Lower leg skin (tissue), 3 donors: ENCODE results near the gene POLR2L.

Source experiments
- CTCF ChIP-seq, 3 donors: fragments of 450-650 bp; IDR thresholded peaks; one replicate each; pipeline ENCODE4 v1.5.1; 2016; ENCODE audit warnings: antibody characterized with exemption in 3 of 3, mild to moderate bottlenecking in 3 of 3, moderate library complexity in 2 of 3
- POLR2A ChIP-seq, 2 donors: fragments of 450-650 bp; IDR thresholded peaks; one replicate each; pipeline ENCODE4 v1.6.1; 2016 to 2017; ENCODE audit warnings: antibody characterized with exemption in 2 of 2, mild to moderate bottlenecking in 1 of 2, moderate library complexity in 1 of 2

- TF ChIP-seq CTCF (IDR thresholded peaks at IDR 0.05) (no peak), POLR2A (IDR thresholded peaks at IDR 0.05) (no peak)
These were observed 3.7 kb upstream of the POLR2L start for GRCh38 chr11:845872-846495.
